A673 (cell line): Measurements from ENCODE around the gene OPRL1. TPM values are rescaled to one million over a fixed set of nuclear protein-coding genes. Genes with fewer than 3 reads are reported as not detected.

Source experiments
- BruUV-seq: library from RNA; stranded (reverse); fragments of 400-500 nt; replicated peaks from 2 replicates; lab custom pipeline; 2021; lab: Mats Ljungman, UMichigan
- CTCF ChIA-PET: fragments of 300-600 bp; sonication (Branson Sonifier 250); formaldehyde crosslinking; loops from one replicate; lab custom pipeline; 2022; ENCODE audit warnings: antibody characterized with exemption; lab: Charles Lee
- POLR2A ChIA-PET: fragments of 300-600 bp; sonication (Branson Sonifier 250); formaldehyde crosslinking; loops from one replicate; lab custom pipeline; 2022; ENCODE audit warnings: antibody characterized with exemption; ENCODE audit not compliant: low non-redundant PET; lab: Charles Lee
- DNase-seq: peaks from one replicate; pipeline ENCODE4 v3.0.0-alpha.2; 2015; ENCODE audit warnings: low spot score
- H3K27ac ChIP-seq: fragments of 200-600 bp; sonication (generic); 2 replicates; pipeline ENCODE4 v1.5.1; 2016; ENCODE audit warnings: mixed run types, low read depth, mild to moderate bottlenecking, mixed read lengths, antibody characterized with exemption, low read length; ENCODE audit not compliant: poor library complexity, severe bottlenecking
- H3K27me3 ChIP-seq: fragments of 200-600 bp; sonication (generic); replicated peaks from 2 replicates; pipeline ENCODE4 v1.6.1; 2017; ENCODE audit warnings: mixed run types, low read depth, mild to moderate bottlenecking, mixed read lengths, antibody characterized with exemption, low read length; ENCODE audit not compliant: insufficient read depth, poor library complexity
- H3K36me3 ChIP-seq: fragments of 200-600 bp; sonication (generic); 2 replicates; pipeline ENCODE4 v1.6.1; 2016; ENCODE audit warnings: mixed run types, mild to moderate bottlenecking, mixed read lengths, antibody characterized with exemption, low read length; ENCODE audit not compliant: insufficient read depth, poor library complexity, severe bottlenecking
- H3K4me1 ChIP-seq: fragments of 200-600 bp; sonication (generic); 2 replicates; pipeline ENCODE4 v1.6.1; 2017; ENCODE audit warnings: mixed run types, mild to moderate bottlenecking, mixed read lengths, antibody characterized with exemption, low read length; ENCODE audit not compliant: insufficient read depth, poor library complexity, severe bottlenecking
- H3K4me3 ChIP-seq: fragments of 200-600 bp; sonication (generic); 2 replicates; pipeline ENCODE4 v1.5.1; 2016; ENCODE audit warnings: low read depth, mixed run types, mild to moderate bottlenecking, mixed read lengths, low read length; ENCODE audit not compliant: poor library complexity, severe bottlenecking
- H3K9me3 ChIP-seq: fragments of 200-600 bp; sonication (generic); 2 replicates; pipeline ENCODE4 v1.6.1; 2016; ENCODE audit warnings: mixed run types, low read depth, mild to moderate bottlenecking, mixed read lengths, antibody characterized with exemption, low read length; ENCODE audit not compliant: poor library complexity, severe bottlenecking
- EZH2 ChIP-seq: fragments of 200-600 bp; sonication (generic); IDR thresholded peaks from 2 replicates; pipeline ENCODE4 v1.6.1; 2017; ENCODE audit warnings: borderline replicate concordance, low read depth, mild to moderate bottlenecking, mixed read lengths, antibody characterized with exemption, low read length; ENCODE audit not compliant: poor library complexity, severe bottlenecking
- intact Hi-C: fragments of 100-400 bp; cut with micrococcal nuclease; formaldehyde crosslinking; loops from one replicate; pipeline ENCODE4 v1.10.0; 2022; ENCODE audit not compliant: unreplicated experiment
- total RNA-seq: library from RNA; stranded (reverse); gene quantifications from 2 replicates; pipeline ENCODE4 v1.2.3, GENCODE V29; 2021
- TF ChIP-seq, protein P1 (sequence below): fragments of 300-800, 200-600 bp; sonication (generic); conservative IDR thresholded peaks from 2 replicates; pipeline ENCODE4 v1.5.1; 2017; ENCODE audit warnings: low read depth, mild to moderate bottlenecking, antibody characterized with exemption, low read length, moderate library complexity, mixed read lengths

Gene OPRL1
- total RNA-seq, 1 experiment from 2014 or later: 0.32 TPM

DNA sequence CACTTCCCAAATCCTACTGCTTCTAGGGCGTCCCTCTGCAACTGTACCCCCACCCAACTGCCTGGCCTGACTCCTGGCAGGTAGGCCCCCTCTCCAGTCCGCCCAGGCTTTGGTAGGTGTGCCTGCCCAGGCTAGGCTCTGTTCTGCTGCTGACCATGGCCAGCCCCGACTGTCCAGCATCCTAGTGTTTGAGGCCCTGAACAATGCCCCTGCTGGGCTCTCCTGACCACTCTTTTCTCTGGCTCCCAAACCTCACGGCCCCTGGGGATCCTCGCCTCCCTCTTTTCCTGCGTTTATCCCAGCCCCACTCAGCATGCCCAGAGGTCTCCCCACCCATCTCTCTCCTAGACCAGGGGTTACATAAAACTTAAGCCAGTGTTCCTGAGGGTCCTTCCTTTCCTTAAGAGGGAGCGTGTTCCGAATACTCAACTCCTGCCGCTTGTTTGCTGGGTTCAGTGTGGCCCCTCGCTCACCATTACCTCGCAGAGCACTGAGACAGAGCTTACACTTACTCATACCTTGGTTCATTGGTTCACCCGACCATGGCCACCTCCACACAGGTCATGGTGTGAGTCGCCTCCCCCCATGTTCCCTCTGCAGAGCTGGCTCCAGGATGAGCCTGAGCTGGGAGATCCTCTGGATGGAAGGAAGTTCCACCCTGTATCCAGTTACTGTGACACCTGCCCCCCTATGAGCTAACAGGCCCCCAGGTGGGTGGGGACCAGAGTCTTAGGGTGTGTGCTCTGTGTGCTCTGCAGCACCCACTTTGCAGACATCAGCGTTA lies 63.3 kb downstream of the OPRL1 start:
- intact Hi-C loops: no loop called here
- no peak overlapping the region for H3K27ac ChIP-seq
- no peaks in the 10 kb centered on the region for H3K4me1 ChIP-seq
- no peak for DNase-seq
- no TSS peak for BruUV-seq
- TF ChIP-seq, protein P1, sequence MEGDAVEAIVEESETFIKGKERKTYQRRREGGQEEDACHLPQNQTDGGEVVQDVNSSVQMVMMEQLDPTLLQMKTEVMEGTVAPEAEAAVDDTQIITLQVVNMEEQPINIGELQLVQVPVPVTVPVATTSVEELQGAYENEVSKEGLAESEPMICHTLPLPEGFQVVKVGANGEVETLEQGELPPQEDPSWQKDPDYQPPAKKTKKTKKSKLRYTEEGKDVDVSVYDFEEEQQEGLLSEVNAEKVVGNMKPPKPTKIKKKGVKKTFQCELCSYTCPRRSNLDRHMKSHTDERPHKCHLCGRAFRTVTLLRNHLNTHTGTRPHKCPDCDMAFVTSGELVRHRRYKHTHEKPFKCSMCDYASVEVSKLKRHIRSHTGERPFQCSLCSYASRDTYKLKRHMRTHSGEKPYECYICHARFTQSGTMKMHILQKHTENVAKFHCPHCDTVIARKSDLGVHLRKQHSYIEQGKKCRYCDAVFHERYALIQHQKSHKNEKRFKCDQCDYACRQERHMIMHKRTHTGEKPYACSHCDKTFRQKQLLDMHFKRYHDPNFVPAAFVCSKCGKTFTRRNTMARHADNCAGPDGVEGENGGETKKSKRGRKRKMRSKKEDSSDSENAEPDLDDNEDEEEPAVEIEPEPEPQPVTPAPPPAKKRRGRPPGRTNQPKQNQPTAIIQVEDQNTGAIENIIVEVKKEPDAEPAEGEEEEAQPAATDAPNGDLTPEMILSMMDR: no peak
- no peak for TF ChIP-seq EZH2
- CTCF ChIA-PET: no interaction called here
- H3K4me3 ChIP-seq: no peak overlapping the region
- peaks cover 12% of the 10 kb centered on the region for H3K27me3 ChIP-seq
- no peaks in the 10 kb centered on the region for H3K36me3 ChIP-seq
- POLR2A ChIA-PET: no interaction called here
- peaks cover 5% of the 10 kb centered on the region for H3K9me3 ChIP-seq

DNA sequence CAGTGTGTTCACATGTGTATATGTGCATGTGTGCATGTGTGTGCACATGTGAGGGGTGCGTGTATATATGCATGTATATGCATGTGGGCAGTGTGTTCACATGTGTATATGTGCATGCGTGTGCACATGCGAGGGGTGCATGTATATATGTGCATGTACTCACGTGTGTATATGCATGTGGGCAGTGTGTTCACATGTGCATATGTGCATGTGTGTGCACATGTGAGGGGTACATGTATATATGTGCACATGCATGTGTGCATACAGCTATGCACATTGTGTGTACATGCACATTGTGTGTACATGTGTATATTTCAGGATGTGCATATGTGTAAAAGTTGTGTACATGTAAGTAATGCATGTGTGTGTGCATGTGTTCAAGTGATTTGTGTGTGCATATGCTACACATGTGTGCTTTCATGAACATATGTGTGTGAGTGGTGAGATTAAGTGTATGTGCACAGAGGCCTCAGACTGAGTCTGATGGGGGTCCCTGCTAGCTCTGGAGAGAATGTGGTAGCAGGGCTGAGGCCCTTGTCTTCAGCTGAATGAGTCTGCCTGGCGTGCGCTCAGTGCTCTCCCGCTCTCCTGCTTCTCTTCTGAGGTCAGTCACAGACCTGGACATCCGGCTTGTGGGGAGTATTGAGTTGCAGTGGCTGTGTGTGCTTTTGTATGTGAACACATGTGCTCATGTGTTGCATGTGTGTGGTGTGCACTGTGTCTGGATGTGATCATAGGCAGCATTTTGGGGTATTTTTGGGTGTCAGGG lies 64.4 kb downstream of the OPRL1 start:
- no peak for DNase-seq
- TF ChIP-seq, protein P1: no peak
- TF ChIP-seq EZH2: no peak
- Histone ChIP-seq H3K36me3 (no peaks in the 10 kb centered on the region), H3K4me3 (no peak overlapping the region), H3K9me3 (peaks cover 5% of the 10 kb centered on the region), H3K4me1 (no peaks in the 10 kb centered on the region), H3K27me3 (peaks cover 12% of the 10 kb centered on the region), H3K27ac (no peak overlapping the region)
- ChIA-PET POLR2A (no interaction called here), CTCF (no interaction called here)
- intact Hi-C loops: no loop called here
- no TSS peak for BruUV-seq

DNA sequence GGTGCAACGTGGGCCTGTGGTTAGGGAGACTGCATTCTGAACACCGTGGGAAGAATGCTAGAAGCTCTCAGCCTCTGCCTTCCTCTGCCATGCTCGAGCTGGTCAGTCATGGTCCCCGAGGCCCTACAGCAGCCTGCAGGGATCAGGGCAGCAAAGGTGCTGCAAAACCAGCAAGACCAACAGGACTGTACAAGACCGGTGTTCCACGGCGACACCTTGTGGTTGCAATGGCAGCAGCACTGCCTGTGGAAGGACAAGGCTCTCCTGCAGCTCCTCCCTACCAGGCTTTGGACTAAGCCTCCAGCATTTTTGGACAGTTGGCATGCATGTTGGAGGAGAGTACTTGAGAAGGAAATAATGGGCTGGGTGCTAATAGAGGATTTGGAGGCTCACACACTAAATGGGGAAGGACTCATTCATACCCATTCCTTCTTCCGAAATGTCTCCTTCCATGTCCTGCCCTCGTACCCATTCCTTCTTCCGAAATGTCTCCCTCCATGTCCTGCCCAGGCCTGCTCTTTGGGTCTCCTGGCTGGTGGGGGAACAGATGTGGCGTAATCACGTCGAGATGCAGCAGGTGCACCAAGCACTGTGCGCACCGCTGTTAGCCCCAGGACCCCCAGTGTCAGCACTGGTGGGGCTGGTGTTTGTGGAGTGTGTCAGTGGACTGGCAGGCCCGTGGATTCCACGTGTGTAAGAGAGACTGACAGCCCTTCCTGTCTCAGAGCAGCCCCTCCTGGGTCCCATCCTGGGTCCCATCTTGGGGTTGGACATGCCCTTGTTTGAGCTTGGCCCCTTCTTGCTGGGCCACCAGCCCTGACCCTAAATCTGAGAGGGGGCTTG lies 65.8 kb downstream of the OPRL1 start:
- TF ChIP-seq, protein P1: 0 out of 2 replicates have a peak, but pooled peaks have one; percentile 27
- no peak for TF ChIP-seq EZH2
- BruUV-seq: no TSS peak
- POLR2A ChIA-PET: no interaction called here
- intact Hi-C loops: no loop called here
- Histone ChIP-seq H3K36me3 (no peaks in the 10 kb centered on the region), H3K4me3 (no peak overlapping the region), H3K27me3 (peaks cover 4% of the 10 kb centered on the region), H3K9me3 (peaks cover 5% of the 10 kb centered on the region), H3K4me1 (no peaks in the 10 kb centered on the region), H3K27ac (no peak overlapping the region)
- no peak for DNase-seq
- CTCF ChIA-PET: no interaction called here
